Left ventricle myocardium inferior (tissue), 1 donor: ENCODE results near the gene BCAP31. TPM values are rescaled to one million over a fixed set of nuclear protein-coding genes. Genes with fewer than 3 reads are reported as not detected.
"Not testable (repeated sequence)": the region's sequence is repeated elsewhere in the genome, so short reads cannot be mapped to it uniquely, and the experiment has no call there.

Experiments used
- DNase-seq: peaks from one replicate; pipeline ENCODE4 v3.0.0-alpha.2; 2020
- H3K27ac ChIP-seq: fragments of 200-600 bp; replicated peaks from 2 replicates; pipeline ENCODE4 v1.8.0; 2021
- H3K27me3 ChIP-seq: fragments of 200-600 bp; 2 replicates; pipeline ENCODE4 v1.8.0; 2021; ENCODE audit warnings: low read depth
- H3K36me3 ChIP-seq: fragments of 200-600 bp; 2 replicates; pipeline ENCODE4 v1.8.0; 2021
- H3K4me1 ChIP-seq: fragments of 200-600 bp; 2 replicates; pipeline ENCODE4 v1.8.0; 2021
- H3K4me3 ChIP-seq: fragments of 200-600 bp; 2 replicates; pipeline ENCODE4 v1.8.0; 2021; ENCODE audit warnings: mild to moderate bottlenecking, moderate library complexity
- H3K9me3 ChIP-seq: fragments of 200-600 bp; replicated peaks from 2 replicates; pipeline ENCODE4 v1.8.0; 2021
- intact Hi-C: fragments of 100-400 bp; cut with micrococcal nuclease; formaldehyde crosslinking; loops from one replicate; pipeline ENCODE4 v1.11.0; 2022
- total RNA-seq: library from RNA; stranded (reverse); fragmentation: NEBNext Ultra II Directional; extraction: Animal tissue kit (Norgen Biotek cat#: 25700); gene quantifications from one replicate; pipeline ENCODE4 v1.2.1, GENCODE V29; 2021
- TF ChIP-seq, protein P1 (sequence below): fragments of 200-600 bp; IDR thresholded peaks from 2 replicates; pipeline ENCODE4 v1.8.0; 2021; ENCODE audit warnings: antibody characterized with exemption, mild to moderate bottlenecking, borderline replicate concordance
- donor health status: DM: no; HTN: yes; CAD: no; lungs with severe emphysema.

The BCAP31 gene
- total RNA-seq, 1 donor from 2014 or later: 80.8 TPM

DNA sequence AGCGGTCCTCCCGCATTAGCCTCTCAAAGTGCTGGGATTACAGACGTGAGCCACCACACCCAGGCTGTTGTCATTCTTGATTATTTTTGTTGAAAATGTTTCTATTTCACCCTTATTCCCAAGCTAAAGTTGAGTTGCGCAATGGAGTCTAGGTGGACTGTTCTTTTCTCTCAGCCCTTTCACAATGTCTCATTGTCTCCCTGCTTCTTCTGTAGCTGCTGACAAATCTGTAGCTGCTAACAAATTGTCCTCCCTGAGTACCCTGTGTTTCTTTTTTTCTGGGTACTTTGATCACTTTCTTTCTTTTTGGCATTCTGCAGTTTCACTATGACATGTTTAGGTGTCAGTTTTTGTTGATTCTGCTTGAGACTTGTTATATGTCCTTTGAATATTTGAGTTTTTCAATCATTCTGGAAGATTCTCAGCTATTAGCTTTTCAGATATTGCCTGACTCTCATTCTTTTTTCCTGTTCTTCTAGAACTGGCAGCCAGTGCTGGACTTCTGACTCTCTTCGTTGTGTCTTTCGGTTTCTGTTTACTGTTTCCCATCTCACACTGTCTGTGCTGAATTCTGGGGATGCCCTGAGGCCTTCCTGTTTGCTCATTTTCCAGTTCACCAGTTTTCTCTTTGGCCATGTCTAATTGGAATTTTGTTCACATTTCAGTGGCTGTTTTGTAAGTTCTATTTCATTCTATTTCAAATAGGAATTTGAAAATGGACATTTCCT lies 7.1 kb upstream of the BCAP31 start:
- no peaks in the 10 kb centered on the region for H3K27me3 ChIP-seq
- no peak overlapping the region for H3K27ac ChIP-seq
- peaks cover 28% of the 10 kb centered on the region for H3K4me1 ChIP-seq
- intact Hi-C loops: no loop called here
- no peak overlapping the region for H3K4me3 ChIP-seq
- no peak for DNase-seq
- no peaks in the 10 kb centered on the region for H3K9me3 ChIP-seq
- H3K36me3 ChIP-seq: peaks cover 18% of the 10 kb centered on the region
- TF ChIP-seq, protein P1, sequence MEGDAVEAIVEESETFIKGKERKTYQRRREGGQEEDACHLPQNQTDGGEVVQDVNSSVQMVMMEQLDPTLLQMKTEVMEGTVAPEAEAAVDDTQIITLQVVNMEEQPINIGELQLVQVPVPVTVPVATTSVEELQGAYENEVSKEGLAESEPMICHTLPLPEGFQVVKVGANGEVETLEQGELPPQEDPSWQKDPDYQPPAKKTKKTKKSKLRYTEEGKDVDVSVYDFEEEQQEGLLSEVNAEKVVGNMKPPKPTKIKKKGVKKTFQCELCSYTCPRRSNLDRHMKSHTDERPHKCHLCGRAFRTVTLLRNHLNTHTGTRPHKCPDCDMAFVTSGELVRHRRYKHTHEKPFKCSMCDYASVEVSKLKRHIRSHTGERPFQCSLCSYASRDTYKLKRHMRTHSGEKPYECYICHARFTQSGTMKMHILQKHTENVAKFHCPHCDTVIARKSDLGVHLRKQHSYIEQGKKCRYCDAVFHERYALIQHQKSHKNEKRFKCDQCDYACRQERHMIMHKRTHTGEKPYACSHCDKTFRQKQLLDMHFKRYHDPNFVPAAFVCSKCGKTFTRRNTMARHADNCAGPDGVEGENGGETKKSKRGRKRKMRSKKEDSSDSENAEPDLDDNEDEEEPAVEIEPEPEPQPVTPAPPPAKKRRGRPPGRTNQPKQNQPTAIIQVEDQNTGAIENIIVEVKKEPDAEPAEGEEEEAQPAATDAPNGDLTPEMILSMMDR: no peak

DNA sequence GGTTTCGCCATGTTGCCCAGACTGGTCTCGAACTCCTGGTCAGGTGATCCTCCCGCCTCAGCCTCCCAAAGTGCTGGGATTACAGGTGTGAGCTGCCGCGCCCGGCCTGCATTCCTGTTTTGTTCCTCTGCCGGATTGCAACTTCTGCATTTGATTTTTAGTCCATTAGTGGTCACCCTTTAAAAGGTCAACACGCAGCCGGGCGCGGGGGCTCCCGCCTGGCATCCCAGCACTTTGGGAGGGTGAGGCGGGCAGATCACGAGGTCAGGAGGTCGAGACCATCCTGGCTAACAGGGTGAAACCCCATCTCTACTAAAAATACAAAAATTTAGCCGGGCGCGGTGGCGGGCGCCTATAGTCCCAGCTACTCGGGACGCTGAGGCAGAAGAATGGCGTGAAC lies 5.9 kb upstream of the BCAP31 start:
- H3K9me3 ChIP-seq, intact Hi-C loops, DNase-seq, H3K4me3 ChIP-seq, H3K27ac ChIP-seq, H3K27me3 ChIP-seq: not testable (repeated sequence)
- Histone ChIP-seq H3K36me3 (peaks cover 16% of the 10 kb centered on the region), H3K4me1 (peaks cover 40% of the 10 kb centered on the region)

DNA sequence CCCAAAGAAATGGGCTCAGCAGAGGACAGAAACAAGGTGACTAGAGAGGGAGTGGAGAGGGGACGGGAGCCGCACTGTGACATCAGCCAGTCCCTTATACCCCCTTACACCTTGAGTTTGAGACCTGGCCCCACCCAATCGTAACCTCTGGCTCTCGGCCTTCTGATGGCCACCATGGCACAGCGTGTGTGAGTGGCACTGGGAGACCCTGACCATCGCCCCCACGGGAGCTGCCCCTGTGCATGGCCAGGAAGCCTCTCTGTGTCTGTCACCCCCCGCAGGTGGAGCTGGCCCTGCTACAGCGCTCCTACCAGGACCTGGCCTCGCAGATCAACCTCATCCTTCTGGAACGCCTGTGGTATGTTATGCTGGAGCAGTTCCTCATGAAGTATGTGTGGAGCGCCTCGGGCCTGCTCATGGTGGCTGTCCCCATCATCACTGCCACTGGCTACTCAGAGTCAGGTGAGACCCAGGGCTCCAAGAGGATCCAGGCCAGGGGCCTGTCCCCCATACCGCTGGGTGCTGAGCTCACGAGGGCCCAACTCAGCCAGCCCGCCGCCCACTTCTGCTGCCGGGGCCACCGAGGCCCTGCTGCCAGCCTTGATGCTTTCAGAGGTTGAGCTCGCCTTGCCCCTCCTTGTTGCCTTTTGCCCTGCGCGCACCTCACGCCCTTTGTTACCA lies 4.9 kb upstream of the BCAP31 start:
- peaks cover 16% of the 10 kb centered on the region for H3K36me3 ChIP-seq
- intact Hi-C loops: no loop called here
- H3K27me3 ChIP-seq: no peaks in the 10 kb centered on the region
- no peaks in the 10 kb centered on the region for H3K9me3 ChIP-seq
- DNase-seq: no peak
- TF ChIP-seq, protein P1: no peak
- no peak overlapping the region for H3K27ac ChIP-seq
- H3K4me1 ChIP-seq: peaks cover 44% of the 10 kb centered on the region
- no peak overlapping the region for H3K4me3 ChIP-seq

DNA sequence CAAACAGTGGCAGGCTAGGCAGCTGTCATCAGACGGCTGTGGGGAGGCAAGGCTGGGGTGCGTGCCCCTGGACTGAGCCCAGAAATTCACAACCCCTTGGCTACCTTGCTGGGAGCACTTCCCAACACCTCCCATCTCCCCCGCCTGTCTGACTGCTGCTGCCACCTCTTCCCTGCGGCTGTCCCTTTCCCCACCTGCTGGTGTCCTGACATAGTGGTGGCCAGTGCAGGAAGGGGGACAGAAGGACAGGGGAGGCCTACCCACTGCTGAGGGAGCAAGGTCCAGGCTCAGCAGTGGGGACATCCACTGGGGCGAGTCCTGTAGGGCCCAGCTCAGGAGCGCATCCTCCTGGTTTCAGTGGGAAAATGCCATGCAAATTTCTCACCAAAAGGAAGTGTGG lies 3.9 kb upstream of the BCAP31 start:
- no peaks in the 10 kb centered on the region for H3K9me3 ChIP-seq
- peaks cover 54% of the 10 kb centered on the region for H3K4me1 ChIP-seq
- TF ChIP-seq, protein P1: no peak
- no peaks in the 10 kb centered on the region for H3K27me3 ChIP-seq
- peaks cover 16% of the 10 kb centered on the region for H3K36me3 ChIP-seq
- intact Hi-C loops: no loop called here
- no peak for DNase-seq
- H3K4me3 ChIP-seq: no peak overlapping the region
- H3K27ac ChIP-seq: peak overlapping the region; percentile 93

DNA sequence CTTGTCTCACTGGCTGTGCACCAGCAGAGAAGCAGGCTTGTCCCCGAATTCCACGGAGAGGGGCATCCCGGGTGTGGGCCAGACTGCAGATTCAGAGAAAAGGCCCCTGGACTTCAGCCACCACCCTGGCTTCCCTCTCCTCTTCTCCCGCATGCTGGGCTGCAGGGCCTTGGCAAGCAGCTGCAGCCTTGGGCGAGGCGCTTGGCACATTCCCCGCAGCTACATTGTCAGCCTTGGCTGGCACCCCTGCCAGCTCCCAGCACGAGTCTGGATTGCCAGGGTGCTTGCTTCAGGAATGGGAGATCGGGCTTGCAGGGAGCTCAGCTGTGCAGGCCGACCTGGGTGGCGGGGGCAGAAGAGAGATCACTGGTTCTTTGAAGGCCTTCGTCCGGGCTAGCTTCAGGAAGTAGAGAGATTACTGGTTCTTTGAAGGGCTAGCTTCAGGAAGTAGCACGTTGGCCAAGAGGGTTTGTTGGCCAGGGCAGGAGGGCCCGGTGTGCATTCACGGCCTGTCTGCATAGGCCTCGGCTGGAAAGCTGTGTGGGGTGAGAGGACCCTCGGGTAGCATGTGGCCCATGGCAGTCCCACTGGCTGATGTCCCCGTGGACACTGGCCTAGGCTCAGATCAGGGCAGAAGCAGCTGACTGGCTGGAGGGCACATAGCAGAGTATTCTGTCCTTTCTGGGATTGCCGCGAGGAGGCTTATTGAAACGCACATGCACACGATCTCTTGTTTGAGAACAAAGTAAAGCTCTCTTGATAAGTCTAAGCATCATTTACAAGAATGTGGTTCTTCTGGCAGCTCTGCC lies 3.1 kb upstream of the BCAP31 start:
- H3K27me3 ChIP-seq: no peaks in the 10 kb centered on the region
- intact Hi-C loops: no loop called here
- H3K36me3 ChIP-seq: peaks cover 16% of the 10 kb centered on the region
- peak; percentile 62 for DNase-seq
- no peaks in the 10 kb centered on the region for H3K9me3 ChIP-seq
- H3K4me1 ChIP-seq: peaks cover 62% of the 10 kb centered on the region
- peak overlapping the region; percentile 81 for H3K4me3 ChIP-seq
- peak overlapping the region; percentile 93 for H3K27ac ChIP-seq
- TF ChIP-seq, protein P1: no peak
